ENCODE measurements around the gene MAN1A2.

Gene MAN1A2

GRCh38 chr1:117339866-117340700 is 27.2 kb upstream of the MAN1A2 start:
- Histone ChIP-seq H3K4me1 (ENCODE audit: insufficient read depth, low read length) (no peaks in the 10 kb centered on the region), H4K20me1 (ENCODE audit: insufficient read depth, low read length) (no peaks in the 10 kb centered on the region), H3K36me3 (ENCODE audit: insufficient read depth, low read length) (no peaks in the 10 kb centered on the region), H3K79me2 (ENCODE audit: insufficient read depth, low read length) (no peaks in the 10 kb centered on the region), H3K4me2 (ENCODE audit: insufficient read depth, low read length) (no peak overlapping the region), H3K27me3 (ENCODE audit: insufficient read depth, low read length, poor library complexity) (peaks cover 5% of the 10 kb centered on the region), H2AFZ (ENCODE audit: low read depth, low read length) (no peak overlapping the region), H3K9ac (ENCODE audit: low read depth, low read length) (no peak overlapping the region), H3K4me3 (ENCODE audit: low read depth in 1 of 2, low read length in 2 of 2) (no peak overlapping the region), H3K27ac (ENCODE audit: low read length) (no peak overlapping the region), H3K9me3 (ENCODE audit: insufficient read depth, low read length, severe bottlenecking) (no peaks in the 10 kb centered on the region)
- DNase-seq (no peak), ATAC-seq (ENCODE audit: insufficient read depth, low read depth) (0 out of 3 replicates have a peak, but pooled peaks have one; percentile 39)
- TF ChIP-seq EZH2 (IDR thresholded peaks at IDR 0.05; ENCODE audit: borderline replicate concordance, low read depth, low read length, severe bottlenecking) (no peak), CTCF (IDR thresholded peaks at IDR 0.05; ENCODE audit: borderline replicate concordance, extremely low read depth, low read length, poor library complexity, severe bottlenecking) (peak; percentile 9)

- Histone ChIP-seq H4K20me1 (ENCODE audit: insufficient read depth, low read length) (no peaks in the 10 kb centered on the region), H3K9ac (ENCODE audit: low read depth, low read length) (no peak overlapping the region), H3K36me3 (ENCODE audit: insufficient read depth, low read length) (no peaks in the 10 kb centered on the region), H3K27ac (ENCODE audit: low read length) (no peak overlapping the region), H2AFZ (ENCODE audit: low read depth, low read length) (no peak overlapping the region), H3K4me3 (ENCODE audit: low read depth in 1 of 2, low read length in 2 of 2) (no peak overlapping the region), H3K27me3 (ENCODE audit: insufficient read depth, low read length, poor library complexity) (peaks cover 7% of the 10 kb centered on the region), H3K4me1 (ENCODE audit: insufficient read depth, low read length) (no peaks in the 10 kb centered on the region), H3K4me2 (ENCODE audit: insufficient read depth, low read length) (no peak overlapping the region), H3K79me2 (ENCODE audit: insufficient read depth, low read length) (no peaks in the 10 kb centered on the region), H3K9me3 (ENCODE audit: insufficient read depth, low read length, severe bottlenecking) (no peaks in the 10 kb centered on the region)
- ATAC-seq (ENCODE audit: insufficient read depth, low read depth) (no peak), DNase-seq (no peak)
- TF ChIP-seq EZH2 (IDR thresholded peaks at IDR 0.05; ENCODE audit: borderline replicate concordance, low read depth, low read length, severe bottlenecking) = no peak
- no peak for TF ChIP-seq CTCF (IDR thresholded peaks at IDR 0.05; ENCODE audit: borderline replicate concordance, extremely low read depth, low read length, poor library complexity, severe bottlenecking)
These were observed 26.1 kb upstream of the MAN1A2 start for GRCh38 chr1:117341123-117341522.

- no peak for DNase-seq
- ATAC-seq (ENCODE audit: insufficient read depth, low read depth) = no peak; the same call in 2 of the 3 replicates
- H3K4me1 ChIP-seq (ENCODE audit: insufficient read depth, low read length) = no peaks in the 10 kb centered on the region
- peaks cover 14% of the 10 kb centered on the region for H3K27me3 ChIP-seq (ENCODE audit: insufficient read depth, low read length, poor library complexity)
- no peaks in the 10 kb centered on the region for H3K9me3 ChIP-seq (ENCODE audit: insufficient read depth, low read length, severe bottlenecking)
- no peaks in the 10 kb centered on the region for H4K20me1 ChIP-seq (ENCODE audit: insufficient read depth, low read length)
- no peak overlapping the region for H2AFZ ChIP-seq (ENCODE audit: low read depth, low read length)
- no peak overlapping the region for H3K9ac ChIP-seq (ENCODE audit: low read depth, low read length)
- no peak overlapping the region for H3K4me2 ChIP-seq (ENCODE audit: insufficient read depth, low read length)
- H3K27ac ChIP-seq (ENCODE audit: low read length) = no peak overlapping the region
- no peak for TF ChIP-seq EZH2 (IDR thresholded peaks at IDR 0.05; ENCODE audit: borderline replicate concordance, low read depth, low read length, severe bottlenecking)
- no peak for TF ChIP-seq CTCF (IDR thresholded peaks at IDR 0.05; ENCODE audit: borderline replicate concordance, extremely low read depth, low read length, poor library complexity, severe bottlenecking)
- H3K36me3 ChIP-seq (ENCODE audit: insufficient read depth, low read length) = no peaks in the 10 kb centered on the region
- no peaks in the 10 kb centered on the region for H3K79me2 ChIP-seq (ENCODE audit: insufficient read depth, low read length)
- H3K4me3 ChIP-seq (ENCODE audit: low read depth in 1 of 2, low read length in 2 of 2) = no peak overlapping the region
These were observed 24.9 kb upstream of the MAN1A2 start for GRCh38 chr1:117342397-117342796.

Measured in DND-41 (cell line).